Skeletal muscle satellite cell (primary cell): ENCODE data around the gene FAM221B. TPM values are rescaled to one million over a fixed set of nuclear protein-coding genes. Genes with fewer than 3 reads are reported as not detected.
A peak's percentile ranks its signal among the peaks of the same experiment; 100 is the strongest.

Source experiments
- H3K27me3 ChIP-seq: 2 replicates; pipeline ENCODE4 v1.7.0; 2013; ENCODE audit warnings: low read length; ENCODE audit not compliant: control insufficient read depth, insufficient read depth
- H3K36me3 ChIP-seq: 2 replicates; pipeline ENCODE4 v1.7.0; 2013; ENCODE audit warnings: mild to moderate bottlenecking, control low read depth, low read length; ENCODE audit not compliant: insufficient read depth
- H3K4me1 ChIP-seq: 2 replicates; pipeline ENCODE4 v1.7.0; 2013; ENCODE audit warnings: low read length; ENCODE audit not compliant: control insufficient read depth, insufficient read depth
- H3K4me2 ChIP-seq: 2 replicates; pipeline ENCODE4 v1.7.0; 2013; ENCODE audit warnings: mild to moderate bottlenecking, low read length
- H3K4me3 ChIP-seq: 2 replicates; pipeline ENCODE4 v1.7.0; 2013; ENCODE audit warnings: low read length
- H3K9ac ChIP-seq: 2 replicates; pipeline ENCODE4 v1.7.0; 2013; ENCODE audit warnings: mild to moderate bottlenecking, low read depth, low read length, moderate library complexity
- H3K9me3 ChIP-seq: replicated peaks from 2 replicates; pipeline ENCODE4 v1.7.0; 2013; ENCODE audit warnings: mild to moderate bottlenecking, control low read depth, low read length
- small RNA-seq: library from RNA; depleted of rRNA; stranded (forward); fragments of <200 nt; gene quantifications from one replicate; pipeline ENCODE3, GENCODE V24; 2012

FAM221B gene

GRCh38 chr9:35776018-35776417, 52.5 kb downstream of the FAM221B start:
- H3K4me1 ChIP-seq, result peaks cover 11% of the 10 kb centered on the region
- no peak overlapping the region for H3K4me3 ChIP-seq
- no peak overlapping the region for H3K4me2 ChIP-seq
- no peak overlapping the region for H3K9ac ChIP-seq
- peaks cover 31% of the 10 kb centered on the region for H3K27me3 ChIP-seq
- H3K9me3 ChIP-seq, result no peaks in the 10 kb centered on the region
- no peaks in the 10 kb centered on the region for H3K36me3 ChIP-seq

GRCh38 chr9:35774907-35775635, 53.5 kb downstream of the FAM221B start:
- H3K4me1 ChIP-seq, result peaks cover 15% of the 10 kb centered on the region
- no peak overlapping the region for H3K4me3 ChIP-seq
- peaks cover 31% of the 10 kb centered on the region for H3K27me3 ChIP-seq
- H3K36me3 ChIP-seq, result no peaks in the 10 kb centered on the region
- H3K9ac ChIP-seq, result no peak overlapping the region
- H3K9me3 ChIP-seq, result no peaks in the 10 kb centered on the region
- H3K4me2 ChIP-seq, result no peak overlapping the region

- Histone ChIP-seq H3K4me2 (no peak overlapping the region), H3K9me3 (no peaks in the 10 kb centered on the region), H3K27me3 (peaks cover 20% of the 10 kb centered on the region), H3K9ac (no peak overlapping the region), H3K36me3 (no peaks in the 10 kb centered on the region), H3K4me1 (peaks cover 15% of the 10 kb centered on the region), H3K4me3 (no peak overlapping the region)
Measured at GRCh38 chr9:35771943-35772342, 56.6 kb downstream of the FAM221B start.

GRCh38 chr9:35771534-35771933, 57.0 kb downstream of the FAM221B start:
- H3K4me3 ChIP-seq, result no peak overlapping the region
- peaks cover 15% of the 10 kb centered on the region for H3K4me1 ChIP-seq
- H3K36me3 ChIP-seq, result no peaks in the 10 kb centered on the region
- peaks cover 20% of the 10 kb centered on the region for H3K27me3 ChIP-seq
- no peak overlapping the region for H3K4me2 ChIP-seq
- no peaks in the 10 kb centered on the region for H3K9me3 ChIP-seq
- H3K9ac ChIP-seq, result no peak overlapping the region

- no peak overlapping the region for H3K9ac ChIP-seq
Measured at GRCh38 chr9:35771075-35771433, 57.5 kb downstream of the FAM221B start.

GRCh38 chr9:35769763-35770162, 58.8 kb downstream of the FAM221B start:
- H3K36me3 ChIP-seq, result no peaks in the 10 kb centered on the region
- no peak overlapping the region for H3K4me3 ChIP-seq
- H3K9me3 ChIP-seq, result no peaks in the 10 kb centered on the region
- no peak overlapping the region for H3K9ac ChIP-seq
- peaks cover 15% of the 10 kb centered on the region for H3K4me1 ChIP-seq
- H3K27me3 ChIP-seq, result peaks cover 15% of the 10 kb centered on the region
- H3K4me2 ChIP-seq, result no peak overlapping the region

More at GRCh38 chr9:35771075-35771433, 57.5 kb downstream of the FAM221B start:
- Histone ChIP-seq H3K27me3 (peaks cover 20% of the 10 kb centered on the region), H3K4me1 (peaks cover 15% of the 10 kb centered on the region), H3K36me3 (no peaks in the 10 kb centered on the region), H3K4me3 (no peak overlapping the region), H3K4me2 (peak overlapping the region; percentile 10), H3K9me3 (no peaks in the 10 kb centered on the region)

- Histone ChIP-seq H3K4me1 (peaks cover 15% of the 10 kb centered on the region), H3K9ac (no peak overlapping the region), H3K27me3 (peaks cover 15% of the 10 kb centered on the region), H3K9me3 (no peaks in the 10 kb centered on the region), H3K36me3 (no peaks in the 10 kb centered on the region), H3K4me3 (no peak overlapping the region), H3K4me2 (no peak overlapping the region)
Measured at GRCh38 chr9:35767458-35767857, 61.1 kb downstream of the FAM221B start.

GRCh38 chr9:35766997-35767396, 61.5 kb downstream of the FAM221B start:
- Histone ChIP-seq H3K4me2 (no peak overlapping the region), H3K36me3 (no peaks in the 10 kb centered on the region), H3K9ac (no peak overlapping the region), H3K9me3 (no peaks in the 10 kb centered on the region), H3K27me3 (peaks cover 15% of the 10 kb centered on the region), H3K4me1 (peaks cover 12% of the 10 kb centered on the region), H3K4me3 (no peak overlapping the region)

Small RNA genes lying within 50 kb of the gene (small RNA-seq; reads per million reads assigned to genes)
- gene HINT2, result not detected
